Osteocyte (in vitro differentiated cells): ENCODE results near the gene TBCK. TPM values are rescaled to one million over a fixed set of nuclear protein-coding genes. Genes with fewer than 3 reads are reported as not detected.

ENCODE experiments used
- DNase-seq: peaks from one replicate; pipeline ENCODE4 v3.0.0; 2021; ENCODE audit warnings: mixed read lengths; ENCODE audit not compliant: unreplicated experiment; ENCODE audit errors: extremely low spot score
- H3K27ac Mint-ChIP-seq: one replicate; pipeline ENCODE4 v1.8.0; 2021; ENCODE audit warnings: mild to moderate bottlenecking, mixed read lengths; ENCODE audit not compliant: unreplicated experiment
- H3K27me3 Mint-ChIP-seq: one replicate; pipeline ENCODE4 v1.8.0; 2021; ENCODE audit warnings: mixed read lengths; ENCODE audit not compliant: unreplicated experiment
- H3K36me3 Mint-ChIP-seq: one replicate; pipeline ENCODE4 v1.8.0; 2021; ENCODE audit warnings: mixed read lengths; ENCODE audit not compliant: unreplicated experiment
- H3K4me1 Mint-ChIP-seq: one replicate; pipeline ENCODE4 v1.8.0; 2021; ENCODE audit warnings: mixed read lengths; ENCODE audit not compliant: unreplicated experiment
- H3K4me3 Mint-ChIP-seq: one replicate; pipeline ENCODE4 v1.8.0; 2021; ENCODE audit warnings: mild to moderate bottlenecking, moderate library complexity, mixed read lengths; ENCODE audit not compliant: unreplicated experiment
- H3K9me3 Mint-ChIP-seq: one replicate; pipeline ENCODE4 v1.8.0; 2021; ENCODE audit warnings: mixed read lengths; ENCODE audit not compliant: unreplicated experiment
- CTCF ChIP-seq: fragments of 200-600 bp; sonication (generic); IDR thresholded peaks from 2 replicates; pipeline ENCODE4 v1.5.0; 2021; ENCODE audit warnings: antibody characterized with exemption, mild to moderate bottlenecking, moderate library complexity
- total RNA-seq: library from RNA; stranded (reverse); gene quantifications from 2 replicates; pipeline ENCODE4 v1.2.1, GENCODE V29; 2021

Gene TBCK
- total RNA-seq, 1 donor from 2014 or later, result 49.9 TPM

DNA sequence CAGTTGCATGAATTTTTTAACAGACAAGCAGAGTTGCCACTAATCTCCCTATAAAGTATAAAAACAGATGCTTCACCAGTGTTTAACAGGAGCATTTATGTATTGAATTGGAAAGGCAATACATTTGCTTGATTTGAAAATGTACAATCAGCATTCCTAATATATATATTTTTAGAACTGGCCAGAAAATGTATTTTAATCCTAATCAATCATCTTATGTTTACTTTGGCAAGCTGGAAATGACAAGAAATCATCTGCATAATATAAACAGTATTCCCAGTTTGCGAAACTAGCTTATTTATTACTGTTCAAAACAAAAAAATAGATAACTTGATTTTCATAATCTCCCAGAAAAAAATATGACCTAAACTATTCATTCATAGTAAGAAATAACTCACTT, 123.9 kb downstream of the TBCK start:
- Mint-ChIP-seq H3K4me1 (no peaks in the 10 kb centered on the region), H3K4me3 (no peak overlapping the region), H3K27ac (no peak overlapping the region), H3K27me3 (no peaks in the 10 kb centered on the region), H3K9me3 (no peaks in the 10 kb centered on the region), H3K36me3 (peaks cover 31% of the 10 kb centered on the region)
- TF ChIP-seq CTCF, result no peak
- DNase-seq, result no peak

GRCh38 chr4:106186201-106186600, 129.8 kb downstream of the TBCK start:
- H3K9me3 Mint-ChIP-seq, result peaks cover 5% of the 10 kb centered on the region
- H3K27ac Mint-ChIP-seq, result no peak overlapping the region
- DNase-seq, result no peak
- H3K27me3 Mint-ChIP-seq, result no peaks in the 10 kb centered on the region
- no peak overlapping the region for H3K4me3 Mint-ChIP-seq
- TF ChIP-seq CTCF, result no peak
- H3K4me1 Mint-ChIP-seq, result no peaks in the 10 kb centered on the region
- peaks cover 43% of the 10 kb centered on the region for H3K36me3 Mint-ChIP-seq

DNA sequence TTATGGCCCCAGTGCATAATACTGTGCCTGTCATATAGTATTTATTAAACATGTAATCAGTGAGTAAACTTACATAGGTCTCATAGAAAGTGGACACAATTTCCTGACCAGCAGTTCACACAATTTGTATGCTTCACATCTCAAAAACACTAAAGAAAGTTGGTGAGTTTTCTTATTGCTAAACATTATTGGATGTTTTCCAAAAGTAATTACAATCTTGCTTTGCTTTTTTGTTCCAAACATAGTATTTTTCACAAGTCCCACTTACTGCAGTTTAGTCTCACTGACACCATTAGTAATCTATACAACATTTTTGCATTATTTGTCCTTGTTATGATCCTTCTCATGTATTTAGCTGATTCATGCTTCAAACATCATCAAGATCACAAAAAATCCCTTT, 132.5 kb downstream of the TBCK start:
- no peak overlapping the region for H3K27ac Mint-ChIP-seq
- no peak for TF ChIP-seq CTCF
- peaks cover 5% of the 10 kb centered on the region for H3K9me3 Mint-ChIP-seq
- no peaks in the 10 kb centered on the region for H3K27me3 Mint-ChIP-seq
- H3K4me3 Mint-ChIP-seq, result no peak overlapping the region
- peaks cover 33% of the 10 kb centered on the region for H3K36me3 Mint-ChIP-seq
- no peaks in the 10 kb centered on the region for H3K4me1 Mint-ChIP-seq
- no peak for DNase-seq

- Mint-ChIP-seq H3K36me3 (peaks cover 18% of the 10 kb centered on the region), H3K4me3 (no peak overlapping the region), H3K27ac (no peak overlapping the region), H3K27me3 (no peaks in the 10 kb centered on the region), H3K4me1 (no peaks in the 10 kb centered on the region), H3K9me3 (peaks cover 8% of the 10 kb centered on the region)
- no peak for TF ChIP-seq CTCF
- no peak for DNase-seq
These were observed 143.1 kb downstream of the TBCK start for GRCh38 chr4:106172861-106173260.

GRCh38 chr4:106165351-106166010, 150.5 kb downstream of the TBCK start:
- DNase-seq, result no peak
- Mint-ChIP-seq H3K4me1 (peaks cover 8% of the 10 kb centered on the region), H3K4me3 (peak overlapping the region; percentile 26)

More at GRCh38 chr4:106165351-106166010, 150.5 kb downstream of the TBCK start:
- peak overlapping the region; percentile 54 for H3K27ac Mint-ChIP-seq
- H3K9me3 Mint-ChIP-seq, result peaks cover 10% of the 10 kb centered on the region
- no peak for TF ChIP-seq CTCF
- no peaks in the 10 kb centered on the region for H3K27me3 Mint-ChIP-seq
- peaks cover 27% of the 10 kb centered on the region for H3K36me3 Mint-ChIP-seq
